DND-41 (cell line): Measurements from ENCODE around the gene DAG1.

Experiments used
- ATAC-seq: fragments of 200-7000 bp; cut with Tn5 transposase; 3 replicates; pipeline ENCODE4 v1.9.1; 2021; ENCODE audit warnings: low read depth; ENCODE audit not compliant: insufficient read depth
- DNase-seq: peaks from one replicate; pipeline ENCODE4 v3.0.0-alpha.2; 2020
- H2AFZ ChIP-seq: 2 replicates; pipeline ENCODE4 v1.6.0; 2012; ENCODE audit warnings: low read depth, low read length
- H3K27ac ChIP-seq: 2 replicates; pipeline ENCODE4 v1.5.1; 2012; ENCODE audit warnings: low read length, inconsistent platforms
- H3K27me3 ChIP-seq: fragments of 200-600 bp; sonication (generic); 2 replicates; pipeline ENCODE4 v1.6.0; 2012; ENCODE audit warnings: low read length, mild to moderate bottlenecking, inconsistent platforms; ENCODE audit not compliant: insufficient read depth, poor library complexity
- H3K36me3 ChIP-seq: 2 replicates; pipeline ENCODE4 v1.5.1; 2012; ENCODE audit warnings: low read length, inconsistent platforms; ENCODE audit not compliant: insufficient read depth
- H3K4me1 ChIP-seq: 2 replicates; pipeline ENCODE4 v1.5.1; 2012; ENCODE audit warnings: mild to moderate bottlenecking, low read length; ENCODE audit not compliant: insufficient read depth
- H3K4me2 ChIP-seq: 2 replicates; pipeline ENCODE4 v1.6.0; 2012; ENCODE audit warnings: mild to moderate bottlenecking, moderate library complexity, low read length, inconsistent platforms; ENCODE audit not compliant: insufficient read depth
- H3K4me3 ChIP-seq, 2 experiments: fragments of 200-600 bp in 1 of 2; shearing (Covaris generic) in 1 of 2; 2 replicates each; pipeline ENCODE4 v1.5.1; 2012 to 2016; ENCODE audit warnings: inconsistent platforms in 2 of 2, low read length in 2 of 2, mild to moderate bottlenecking in 2 of 2, low read depth in 1 of 2, moderate library complexity in 1 of 2
- H3K79me2 ChIP-seq: 2 replicates; pipeline ENCODE4 v1.6.0; 2012; ENCODE audit warnings: low read length, inconsistent platforms; ENCODE audit not compliant: insufficient read depth
- H3K9ac ChIP-seq: 2 replicates; pipeline ENCODE4 v1.6.0; 2012; ENCODE audit warnings: low read depth, mild to moderate bottlenecking, inconsistent platforms, low read length, moderate library complexity
- H3K9me3 ChIP-seq: 2 replicates; pipeline ENCODE4 v1.5.1; 2012; ENCODE audit warnings: low read length, moderate library complexity, mild to moderate bottlenecking, inconsistent platforms; ENCODE audit not compliant: insufficient read depth, severe bottlenecking
- H4K20me1 ChIP-seq: 2 replicates; pipeline ENCODE4 v1.6.0; 2012; ENCODE audit warnings: low read length; ENCODE audit not compliant: insufficient read depth
- CTCF ChIP-seq: IDR thresholded peaks from 2 replicates; pipeline ENCODE4 v1.5.1; 2012; ENCODE audit warnings: borderline replicate concordance, low read length, moderate library complexity, mild to moderate bottlenecking; ENCODE audit not compliant: poor library complexity, severe bottlenecking; ENCODE audit errors: extremely low read depth
- EZH2 ChIP-seq: IDR thresholded peaks from 3 replicates; pipeline ENCODE4 v1.6.1; 2012; ENCODE audit warnings: borderline replicate concordance, low read depth, mild to moderate bottlenecking, moderate library complexity, low read length, inconsistent platforms; ENCODE audit not compliant: severe bottlenecking

Gene DAG1

GRCh38 chr3:49570028-49570654 lies 100.1 kb downstream of the DAG1 start:
- Histone ChIP-seq H3K9ac (no peak overlapping the region), H3K79me2 (no peaks in the 10 kb centered on the region), H3K36me3 (no peaks in the 10 kb centered on the region), H2AFZ (no peak overlapping the region), H3K4me3 (no peak overlapping the region), H3K27ac (no peak overlapping the region), H3K9me3 (no peaks in the 10 kb centered on the region), H3K4me1 (no peaks in the 10 kb centered on the region), H3K27me3 (no peaks in the 10 kb centered on the region), H3K4me2 (no peak overlapping the region), H4K20me1 (no peaks in the 10 kb centered on the region)
- DNase-seq: no peak
- TF ChIP-seq EZH2 (no peak), CTCF (no peak)
- no peak for ATAC-seq

- Histone ChIP-seq H3K4me1 (no peaks in the 10 kb centered on the region), H3K36me3 (no peaks in the 10 kb centered on the region), H3K4me3 (no peak overlapping the region), H3K9ac (no peak overlapping the region), H3K27me3 (no peaks in the 10 kb centered on the region), H3K79me2 (no peaks in the 10 kb centered on the region), H3K4me2 (no peak overlapping the region), H2AFZ (no peak overlapping the region), H4K20me1 (no peaks in the 10 kb centered on the region), H3K9me3 (no peaks in the 10 kb centered on the region), H3K27ac (no peak overlapping the region)
- ATAC-seq (no peak), DNase-seq (no peak)
- TF ChIP-seq CTCF: no peak
- no peak for TF ChIP-seq EZH2
Observed at GRCh38 chr3:49582177-49582576, 112.1 kb downstream of the DAG1 start.
